IMR-90 (cell line): ENCODE results near the gene SERPINH1. TPM values are rescaled to one million over a fixed set of nuclear protein-coding genes. Genes with fewer than 3 reads are reported as not detected.

ENCODE experiments used
- ATAC-seq: fragments of 200-7000 bp; cut with Tn5 transposase; 2 replicates; pipeline ENCODE4 v1.9.1; 2020; ENCODE audit warnings: low read depth, mild to moderate bottlenecking, moderate library complexity
- BruUV-seq: library from RNA; stranded (reverse); fragments of 400-500 nt; replicated peaks from 2 replicates; lab custom pipeline; 2021; lab: Mats Ljungman, UMichigan
- CTCF ChIA-PET: fragments of 300-600 bp; formaldehyde crosslinking; extraction: SDS; loops from one replicate; lab custom pipeline; 2021; ENCODE audit warnings: antibody characterized with exemption; lab: Yijun Ruan, JAX
- POLR2A ChIA-PET: fragments of 300-600 bp; sonication (Branson Sonifier 250); formaldehyde crosslinking; loops from one replicate; lab custom pipeline; 2022; ENCODE audit warnings: antibody characterized with exemption; ENCODE audit not compliant: unreplicated experiment; lab: Charles Lee
- DNase-seq: peaks from one replicate; pipeline ENCODE4 v3.0.0; 2013
- H2AFZ ChIP-seq: replicated peaks from 2 replicates; pipeline ENCODE3; 2013; ENCODE audit warnings: low read length, mild to moderate bottlenecking; ENCODE audit not compliant: poor library complexity
- H2AK5ac ChIP-seq: 2 replicates; pipeline ENCODE4 v1.6.1; 2013; ENCODE audit warnings: low read depth, low read length, inconsistent platforms
- H2AK9ac ChIP-seq: replicated peaks from 2 replicates; pipeline ENCODE3; 2013; ENCODE audit warnings: mild to moderate bottlenecking, low read depth, low read length, moderate library complexity; ENCODE audit not compliant: poor library complexity
- H2BK120ac ChIP-seq: 2 replicates; pipeline ENCODE4 v1.6.1; 2013; ENCODE audit warnings: low read depth, low read length, inconsistent platforms
- H2BK15ac ChIP-seq: 3 replicates; pipeline ENCODE4 v1.6.1; 2013; ENCODE audit warnings: low read depth, low read length, inconsistent platforms
- H2BK20ac ChIP-seq: 2 replicates; pipeline ENCODE4 v1.6.1; 2013; ENCODE audit warnings: low read depth, mild to moderate bottlenecking, inconsistent platforms, low read length, moderate library complexity
- H2BK5ac ChIP-seq: 2 replicates; pipeline ENCODE4 v1.6.1; 2013; ENCODE audit warnings: mild to moderate bottlenecking, low read depth, low read length, inconsistent platforms; ENCODE audit not compliant: poor library complexity, severe bottlenecking
- H3K14ac ChIP-seq: replicated peaks from 2 replicates; pipeline ENCODE4 v1.6.1; 2013; ENCODE audit warnings: low read depth, low read length, inconsistent platforms
- H3K18ac ChIP-seq: 2 replicates; pipeline ENCODE4 v1.6.1; 2013; ENCODE audit warnings: low read depth, low read length, control low read depth
- H3K23ac ChIP-seq: 2 replicates; pipeline ENCODE4 v1.6.1; 2013; ENCODE audit warnings: low read depth, low read length, inconsistent platforms
- H3K27ac ChIP-seq: 2 replicates; pipeline ENCODE4 v1.5.1; 2013; ENCODE audit warnings: mild to moderate bottlenecking, control low read depth, low read length; ENCODE audit not compliant: insufficient read depth
- H3K27me3 ChIP-seq: 2 replicates; pipeline ENCODE4 v1.6.1; 2013; ENCODE audit warnings: low read length; ENCODE audit not compliant: control insufficient read depth, insufficient read depth
- H3K36me3 ChIP-seq: 2 replicates; pipeline ENCODE4 v1.6.1; 2013; ENCODE audit warnings: low read length, mixed read lengths; ENCODE audit not compliant: control insufficient read depth, insufficient read depth
- H3K4ac ChIP-seq: 2 replicates; pipeline ENCODE4 v1.6.1; 2013; ENCODE audit warnings: low read depth, low read length, inconsistent platforms
- H3K4me1 ChIP-seq: 2 replicates; pipeline ENCODE4 v1.6.1; 2013; ENCODE audit warnings: low read length, mixed read lengths; ENCODE audit not compliant: control insufficient read depth, insufficient read depth
- H3K4me2 ChIP-seq: 2 replicates; pipeline ENCODE4 v1.6.1; 2013; ENCODE audit warnings: low read depth, mild to moderate bottlenecking, control low read depth, low read length, moderate library complexity
- H3K4me3 ChIP-seq: 2 replicates; pipeline ENCODE4 v1.5.1; 2013; ENCODE audit warnings: low read depth, mild to moderate bottlenecking, control low read depth, low read length, moderate library complexity; ENCODE audit not compliant: insufficient read depth
- H3K56ac ChIP-seq: 2 replicates; pipeline ENCODE4 v1.6.1; 2013; ENCODE audit warnings: low read length, inconsistent platforms; ENCODE audit not compliant: insufficient read depth; ENCODE audit errors: extremely low read depth
- H3K79me1 ChIP-seq, 2 experiments: 2 replicates each; pipeline ENCODE4 v1.6.1; 2013; ENCODE audit warnings: low read length in 2 of 2, inconsistent platforms in 1 of 2, low read depth in 1 of 2
- H3K9ac ChIP-seq: 2 replicates; pipeline ENCODE4 v1.6.1; 2013; ENCODE audit warnings: low read depth, low read length, control low read depth
- H3K9me1 ChIP-seq: 2 replicates; pipeline ENCODE4 v1.6.1; 2013; ENCODE audit warnings: low read length, inconsistent platforms; ENCODE audit not compliant: insufficient read depth
- H3K9me3 ChIP-seq: 2 replicates; pipeline ENCODE4 v1.6.1; 2013; ENCODE audit warnings: low read length; ENCODE audit not compliant: control insufficient read depth, insufficient read depth
- H4K20me1 ChIP-seq: 2 replicates; pipeline ENCODE4 v1.6.1; 2013; ENCODE audit warnings: low read length, inconsistent platforms; ENCODE audit not compliant: insufficient read depth
- H4K5ac ChIP-seq: 2 replicates; pipeline ENCODE4 v1.6.1; 2013; ENCODE audit warnings: mild to moderate bottlenecking, low read depth, low read length, control low read depth
- H4K8ac ChIP-seq, 2 experiments: 2 replicates each; pipeline ENCODE4 v1.6.1; 2013; ENCODE audit warnings: low read depth in 2 of 2, low read length in 2 of 2, control low read depth in 1 of 2, inconsistent platforms in 1 of 2
- H4K91ac ChIP-seq: 2 replicates; pipeline ENCODE4 v1.6.1; 2013; ENCODE audit warnings: low read depth, low read length, inconsistent platforms; ENCODE audit not compliant: insufficient read depth
- BHLHE40 ChIP-seq: fragments of 150-350 bp; IDR thresholded peaks from 2 replicates; pipeline ENCODE4 v1.6.1; 2016; ENCODE audit warnings: mild to moderate bottlenecking, low read depth, low read length
- CEBPB ChIP-seq: IDR thresholded peaks from 2 replicates; pipeline ENCODE4 v1.6.1; 2012; ENCODE audit warnings: low read depth, low read length, improper control_type of control experiment
- CHD1 ChIP-seq: IDR thresholded peaks from 2 replicates; pipeline ENCODE4 v1.6.1; 2012; ENCODE audit warnings: low read depth, low read length, improper control_type of control experiment
- CTCF ChIP-seq: conservative IDR thresholded peaks from 2 replicates; pipeline ENCODE4 v1.5.1; 2012; ENCODE audit warnings: mild to moderate bottlenecking, low read depth, low read length, improper control_type of control experiment
- ELK1 ChIP-seq: fragments of 150-350 bp; IDR thresholded peaks from 2 replicates; pipeline ENCODE4 v1.6.1; 2016; ENCODE audit warnings: low read depth, mild to moderate bottlenecking, low read length, moderate library complexity, borderline replicate concordance
- FOS ChIP-seq: fragments of 150-350 bp; IDR thresholded peaks from 2 replicates; pipeline ENCODE4 v1.6.1; 2016; ENCODE audit warnings: low read depth, low read length
- MAFK ChIP-seq: IDR thresholded peaks from 2 replicates; pipeline ENCODE4 v1.6.1; 2012; ENCODE audit warnings: low read depth, low read length, improper control_type of control experiment
- MAZ ChIP-seq: IDR thresholded peaks from 2 replicates; pipeline ENCODE4 v1.6.1; 2012; ENCODE audit warnings: low read depth, mild to moderate bottlenecking, low read length, improper control_type of control experiment, moderate library complexity, borderline replicate concordance
- MXI1 ChIP-seq: IDR thresholded peaks from 2 replicates; pipeline ENCODE4 v1.6.1; 2012; ENCODE audit warnings: low read depth, mild to moderate bottlenecking, low read length, moderate library complexity, borderline replicate concordance
- NFE2L2 ChIP-seq: fragments of 150-350 bp; IDR thresholded peaks from 2 replicates; pipeline ENCODE4 v1.6.1; 2016; ENCODE audit warnings: low read depth, mild to moderate bottlenecking, low read length
- POLR2A ChIP-seq: IDR thresholded peaks from 2 replicates; pipeline ENCODE4 v1.6.1; 2012; ENCODE audit warnings: mild to moderate bottlenecking, low read depth, low read length
- RAD21 ChIP-seq: IDR thresholded peaks from 2 replicates; pipeline ENCODE4 v1.6.1; 2012; ENCODE audit warnings: low read length, improper control_type of control experiment
- RCOR1 ChIP-seq: IDR thresholded peaks from 2 replicates; pipeline ENCODE4 v1.6.1; 2012; ENCODE audit warnings: mild to moderate bottlenecking, low read length, improper control_type of control experiment; ENCODE audit not compliant: insufficient replicate concordance
- RFX5 ChIP-seq: IDR thresholded peaks from 2 replicates; pipeline ENCODE4 v1.8.0; 2012; ENCODE audit warnings: low read depth, mild to moderate bottlenecking, low read length, moderate library complexity
- SMC3 ChIP-seq: fragments of 150-350 bp; IDR thresholded peaks from 2 replicates; pipeline ENCODE4 v1.6.1; 2016; ENCODE audit warnings: low read depth, mild to moderate bottlenecking, antibody characterized with exemption, low read length, moderate library complexity
- USF2 ChIP-seq: fragments of 150-350 bp; IDR thresholded peaks from 2 replicates; pipeline ENCODE4 v1.6.1; 2017; ENCODE audit warnings: mild to moderate bottlenecking, antibody characterized with exemption, low read length, low read depth
- WGBS, 2 experiments: methylation state at CpG; one replicate each; pipeline versions ENCODE4 v1.1.5 to v1.1.7; 2013; ENCODE audit warnings: missing lambda C conversion rate in 2 of 2; ENCODE audit not compliant: insufficient read length in 1 of 2; ENCODE audit errors: extremely low coverage in 2 of 2; 5-methylcytosine and 5-hydroxymethylcytosine counted together
- dilution Hi-C: fragments of 300-500 bp; cut with HindIII; formaldehyde crosslinking; loops from one replicate; pipeline ENCODE4 v1.14.3; 2018; ENCODE audit warnings: low sequenced_read_pairs; ENCODE audit not compliant: unreplicated experiment
- in situ Hi-C: fragments of 300-500 bp; cut with MboI; formaldehyde crosslinking; loops from 3 replicates; pipeline ENCODE4 v1.14.3; 2019; ENCODE audit warnings: low sequenced_read_pairs, inconsistent platforms, mixed read lengths
- intact Hi-C: fragments of 100-400 bp; cut with micrococcal nuclease; formaldehyde crosslinking; loops from 2 replicates; pipeline ENCODE4 v1.10.0; 2022
- polyA plus RNA-seq, 3 experiments: library from polyadenylated mRNA; depleted of rRNA; stranded (reverse); fragments of >200 nt; gene quantifications; 2 replicates each; pipeline ENCODE4 v1.2.3, GENCODE V29; 2012; ENCODE audit warnings: low replicate concordance in 1 of 3
- total RNA-seq: library from RNA; depleted of rRNA; stranded (reverse); fragments of >200 nt; gene quantifications from 2 replicates; pipeline ENCODE4 v1.2.3, GENCODE V29; 2012

SERPINH1 gene
- total and polyA plus RNA-seq, 2 of the 4 experiments (the other 2 are of a cell fraction) = 841 to 1,857 TPM

- in situ Hi-C loops = no loop called here
- Histone ChIP-seq H3K36me3 (peaks cover 70% of the 10 kb centered on the region), H3K9me3 (no peaks in the 10 kb centered on the region), H4K91ac (no peak overlapping the region), H3K4ac (no peak overlapping the region), H3K4me2 (no peak overlapping the region), H2BK20ac (no peak overlapping the region), H2BK15ac (no peak overlapping the region), H3K27ac (no peak overlapping the region), H4K8ac (no peak overlapping the region), H4K5ac (no peak overlapping the region), H3K56ac (no peak overlapping the region), H3K4me1 (peaks cover 4% of the 10 kb centered on the region; the same call in 1 of the 2 replicates), H2AK5ac (no peak overlapping the region), H3K27me3 (no peaks in the 10 kb centered on the region), H2AFZ (no peak overlapping the region), H3K9ac (no peak overlapping the region), H3K4me3 (no peak overlapping the region), H2BK120ac (no peak overlapping the region), H2AK9ac (no peak overlapping the region), H3K14ac (no peak overlapping the region), H2BK5ac (no peak overlapping the region), H3K18ac (no peak overlapping the region), H3K79me1 (peaks cover 39 to 61% of the 10 kb centered on the region in 2 experiments), H3K23ac (no peak overlapping the region), H3K9me1 (no peaks in the 10 kb centered on the region; the same call in 1 of the 2 replicates), H4K20me1 (peaks cover 89% of the 10 kb centered on the region)
- DNase-seq (no peak), ATAC-seq (no peak)
- CTCF ChIA-PET = no interaction called here
- no peak for TF ChIP-seq RCOR1
- TF ChIP-seq USF2 = no peak
- no peak for TF ChIP-seq FOS
- TF ChIP-seq MAZ = no peak
- TF ChIP-seq RAD21 = no peak
- TF ChIP-seq RFX5 = no peak
- no peak for TF ChIP-seq MXI1
- no peak for TF ChIP-seq POLR2A
- TF ChIP-seq CEBPB = no peak
- TF ChIP-seq NFE2L2 = no peak
- no peak for TF ChIP-seq ELK1
- no peak for TF ChIP-seq BHLHE40
- no peak for TF ChIP-seq CHD1
- TF ChIP-seq CTCF = no peak
- TF ChIP-seq MAFK = no peak
- TF ChIP-seq SMC3 = no peak
- no TSS peak for BruUV-seq
- dilution Hi-C loops = no loop called here
- intact Hi-C loops = no loop called here
- POLR2A ChIA-PET = interaction anchor here (0.6 kb wide), 1 partner anchor 508 kb away, joined by 3 read pairs; no protein-coding TSS in a partner anchor
- 88% methylated on average over 4 of the region's 8 CpGs; no CpG with 5 or more reads in 1 of the 2 experiments for WGBS, 2 experiments
Observed at GRCh38 chr11:75572744-75573143, 10.7 kb downstream of the SERPINH1 start.
